ENCODE data around the gene AHSP.
"Not testable (repeated sequence)": the region's sequence is repeated elsewhere in the genome, so short reads cannot be mapped to it uniquely, and the experiment has no call there.

The AHSP gene

DNA sequence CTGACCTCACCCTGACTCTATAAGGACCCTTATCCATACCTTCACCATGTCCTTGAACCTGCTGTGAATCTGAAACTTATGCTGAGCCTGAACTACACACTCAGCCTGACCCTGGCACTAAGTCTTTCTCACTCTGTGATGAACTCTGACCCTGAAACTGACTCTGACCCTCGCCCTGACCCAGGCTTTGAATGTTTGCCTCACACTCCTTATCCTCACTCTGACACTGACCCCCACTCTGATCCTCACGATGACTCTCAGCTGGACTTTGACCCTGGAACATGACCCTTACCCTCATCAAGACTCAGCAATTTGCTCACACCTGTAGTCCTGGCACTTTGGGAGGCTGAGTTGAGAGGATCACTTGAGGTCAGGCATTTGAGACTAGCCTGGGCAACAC, 4.4 kb downstream of the AHSP start:
- no peak for DNase-seq

DNA sequence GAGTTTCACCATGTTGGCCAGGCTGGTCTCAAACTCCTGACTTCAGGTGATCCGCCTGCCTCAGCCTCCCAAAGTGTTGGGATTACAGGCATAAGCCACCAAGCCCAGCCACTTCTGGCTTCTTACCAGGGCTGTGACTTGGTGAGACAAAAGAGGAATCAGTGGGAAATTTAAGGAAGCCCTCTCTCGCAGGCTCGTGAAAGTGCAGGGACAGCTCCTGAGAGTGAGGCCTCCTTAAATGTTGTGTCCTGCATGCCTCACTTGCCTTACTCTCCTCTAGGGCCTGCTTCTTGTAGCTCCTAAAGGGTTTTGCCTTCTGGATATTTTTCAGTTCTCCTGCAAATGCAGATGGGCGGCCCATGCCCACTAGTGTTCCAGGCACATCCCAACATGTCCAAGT, 5.2 kb downstream of the AHSP start:
- DNase-seq = no peak

GRCh38 chr16:31535737-31536136, 8.0 kb downstream of the AHSP start:
- DNase-seq = no peak

DNA sequence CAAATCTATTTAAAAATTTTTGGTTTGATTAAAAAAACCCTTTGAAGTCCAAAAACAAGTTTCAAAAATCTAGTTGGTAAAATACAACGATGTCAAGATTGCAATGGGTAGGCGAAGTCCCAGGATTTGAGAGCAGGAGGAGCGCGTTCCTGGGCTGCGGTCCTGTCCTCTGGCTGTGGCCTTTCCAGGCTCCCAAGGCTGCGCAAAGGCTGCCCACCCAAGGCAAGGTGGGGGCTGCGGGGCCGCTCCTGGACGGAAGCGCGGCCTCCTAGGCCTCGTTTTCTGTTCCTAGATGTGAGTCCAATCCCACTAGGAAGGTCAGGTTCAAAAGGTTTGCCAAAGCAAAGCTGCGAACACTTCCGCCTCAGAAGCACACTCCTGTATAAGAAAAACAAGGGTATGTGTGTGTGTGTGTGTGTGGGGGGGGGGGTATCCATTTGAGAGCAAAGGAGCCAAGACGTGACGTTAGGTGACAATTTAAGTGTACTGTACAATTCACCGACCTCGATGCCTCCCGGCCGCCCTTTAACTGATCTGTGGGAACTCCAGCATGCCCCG, 9.2 kb downstream of the AHSP start:
- DNase-seq = no peak

DNA sequence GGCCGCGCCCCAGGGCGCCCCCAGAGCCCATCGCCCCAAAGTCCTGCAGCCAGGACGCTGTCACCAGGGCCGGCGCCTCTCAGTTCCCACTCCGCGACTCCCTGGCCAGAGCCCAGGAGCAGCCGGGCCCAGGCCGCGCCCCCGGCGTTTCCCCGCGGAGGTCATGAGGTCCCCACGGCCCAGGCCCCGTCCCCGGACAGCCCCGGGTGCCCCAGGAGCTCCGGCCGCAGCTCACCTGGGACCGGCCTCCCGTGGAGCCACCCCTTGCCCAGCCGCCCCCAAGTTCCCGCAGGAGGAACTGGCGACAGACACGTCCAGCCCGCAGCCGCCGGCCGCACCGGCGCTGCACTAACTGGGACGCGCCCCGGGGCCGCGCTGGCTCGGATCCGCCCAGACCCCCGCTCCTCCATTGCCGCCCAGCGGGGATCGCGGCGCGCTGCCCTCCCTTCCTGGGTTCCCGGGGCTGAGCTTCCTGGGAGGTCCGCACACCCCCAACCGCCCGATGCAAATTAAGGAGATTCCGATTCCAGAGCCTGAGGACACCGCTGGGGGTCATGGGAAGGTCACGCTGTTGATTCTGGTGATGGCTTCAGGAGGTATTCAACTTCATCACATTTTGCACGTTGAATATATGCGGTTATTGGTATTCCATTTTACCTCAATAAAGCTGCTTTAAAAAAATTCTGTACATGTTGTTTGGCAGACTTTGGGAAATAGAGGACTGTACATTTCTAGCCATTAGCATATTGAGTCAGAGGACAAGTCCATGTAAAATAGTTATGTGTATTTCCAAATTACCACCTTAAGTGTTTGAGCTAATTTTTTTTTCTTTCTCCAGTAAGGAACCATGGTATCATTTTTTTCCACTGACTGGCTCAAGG, 9.9 kb downstream of the AHSP start:
- no peak for DNase-seq

DNA sequence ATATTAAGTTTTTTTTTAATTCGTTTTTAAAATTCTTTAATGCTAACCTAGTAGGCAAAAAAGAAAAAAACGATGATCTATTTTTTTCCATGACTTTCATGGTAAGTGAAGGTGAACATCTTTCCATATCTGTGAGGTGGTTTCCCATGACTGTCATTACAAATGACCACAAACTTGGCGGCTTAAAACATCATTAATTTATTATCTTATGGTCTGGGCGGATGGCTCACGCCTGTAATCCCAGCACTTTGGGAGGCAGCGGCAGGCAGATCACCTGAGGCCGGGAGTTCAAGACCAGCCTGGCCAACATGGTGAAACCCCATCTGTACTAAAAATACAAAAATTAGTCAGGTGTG, 10.5 kb downstream of the AHSP start:
- DNase-seq = not testable (repeated sequence)

DNA sequence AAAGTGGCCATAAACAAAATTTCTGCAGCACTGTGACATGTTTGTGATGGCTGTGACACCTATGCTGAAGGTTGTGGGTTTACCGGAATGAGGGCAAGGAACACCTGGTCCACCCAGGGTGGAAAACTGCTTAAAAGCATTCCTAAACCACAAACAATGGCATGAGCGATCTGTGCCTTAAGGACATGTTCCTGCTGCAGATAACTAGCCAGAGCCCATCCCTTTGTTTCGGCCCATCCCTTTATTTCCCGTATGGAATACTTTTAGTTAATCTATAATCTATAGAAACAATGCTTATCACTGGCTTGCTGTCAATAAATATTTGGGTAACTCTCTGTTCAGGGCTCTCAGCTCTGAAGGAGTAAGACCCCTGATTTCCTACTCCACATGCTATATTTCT, 12.1 kb downstream of the AHSP start:
- not testable (repeated sequence) for DNase-seq

DNA sequence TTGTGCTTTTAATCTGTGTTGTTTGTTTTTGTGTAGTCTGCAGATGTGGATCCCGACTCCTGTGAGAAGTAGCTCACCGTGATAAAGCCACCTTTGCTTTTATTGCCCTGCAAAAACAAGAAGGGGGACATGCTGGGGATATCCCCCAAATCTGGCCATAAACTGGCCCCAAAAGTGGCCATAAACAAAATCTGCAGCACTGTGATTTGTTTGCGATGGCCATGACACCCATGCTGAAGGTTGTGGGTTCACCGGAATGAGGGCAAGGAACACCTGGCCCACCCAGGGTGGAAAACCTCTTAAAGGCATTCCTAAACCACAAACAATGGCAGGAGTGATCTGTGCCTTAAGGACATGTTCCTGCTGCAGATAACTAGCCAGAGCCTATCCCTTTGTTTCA, 15.1 kb downstream of the AHSP start:
- DNase-seq = no peak

DNA sequence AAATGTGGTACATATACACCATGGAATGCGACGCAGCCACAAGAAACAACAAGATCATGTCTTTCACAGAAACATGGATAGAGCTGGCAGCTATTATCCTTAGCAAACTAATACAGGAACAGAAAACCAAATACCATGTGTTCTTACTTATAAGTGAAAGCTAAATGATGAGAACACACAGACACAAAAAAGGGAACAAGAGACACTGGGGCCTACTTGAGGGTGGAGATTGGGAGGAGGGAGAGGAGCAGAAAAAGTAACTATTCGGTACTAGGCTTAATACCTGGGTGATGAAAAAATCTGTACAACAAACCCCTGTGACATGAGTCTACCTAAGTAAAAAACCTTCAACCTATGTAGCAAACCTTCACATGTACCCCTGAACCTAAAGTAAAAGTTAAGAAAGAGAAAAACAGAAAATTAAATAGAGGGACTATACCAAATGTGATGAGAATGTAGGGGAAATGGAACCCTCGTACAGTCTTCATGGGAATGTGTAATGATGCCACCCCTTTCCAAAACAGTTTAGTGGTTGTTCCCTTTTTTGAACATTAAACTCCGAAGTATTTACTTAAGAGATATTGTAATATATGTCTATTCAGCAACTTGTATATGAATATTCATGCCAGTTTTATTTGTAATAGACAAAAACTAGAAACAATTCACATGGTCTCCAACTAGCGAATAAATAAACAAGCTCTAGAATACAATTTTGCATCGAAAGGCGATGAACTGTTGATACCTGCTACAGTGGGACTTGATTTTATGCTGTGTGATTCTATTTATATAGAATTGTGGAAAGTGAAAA, 33.9 kb downstream of the AHSP start:
- no peak for DNase-seq

DNA sequence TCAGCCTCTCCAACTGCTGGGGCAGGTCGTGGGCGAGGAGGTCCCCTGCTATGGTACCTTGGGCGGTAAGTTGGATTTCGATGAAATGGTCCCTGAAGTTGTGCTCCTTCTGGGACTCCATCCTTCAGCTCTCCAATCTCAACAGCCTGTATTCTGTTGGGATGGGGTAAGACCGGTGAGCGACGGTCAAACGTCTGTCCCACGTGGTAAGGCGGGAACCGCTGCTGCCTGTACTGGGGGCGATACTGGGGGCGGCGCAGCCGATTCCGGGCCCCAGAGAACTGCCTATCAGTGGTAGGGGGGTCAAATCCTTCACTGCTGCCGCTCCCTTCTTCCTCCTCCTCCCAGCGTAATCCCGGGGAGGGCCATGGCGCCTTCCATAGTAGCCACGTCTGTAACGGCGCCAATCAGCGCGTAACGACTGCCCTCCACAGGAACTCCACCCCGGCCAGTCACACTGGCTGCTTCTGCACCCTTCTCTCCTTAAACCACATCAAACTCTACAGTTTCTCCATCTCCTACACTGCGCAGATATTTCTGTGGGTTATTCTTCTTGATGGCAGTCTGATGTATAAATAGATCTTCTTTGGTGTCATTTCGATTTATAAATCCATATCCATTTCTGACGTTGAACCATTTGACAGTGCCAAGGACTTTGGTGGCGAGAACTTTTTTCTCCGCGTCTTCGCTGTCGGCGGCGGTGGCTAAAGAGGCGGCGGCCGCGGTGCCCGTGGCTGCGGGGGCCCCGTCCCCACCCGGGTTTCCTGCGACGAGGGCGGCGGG, 41.1 kb downstream of the AHSP start:
- no peak for DNase-seq

- no peak for DNase-seq
Measured at GRCh38 chr16:31569360-31569717, 41.6 kb downstream of the AHSP start.

DNA sequence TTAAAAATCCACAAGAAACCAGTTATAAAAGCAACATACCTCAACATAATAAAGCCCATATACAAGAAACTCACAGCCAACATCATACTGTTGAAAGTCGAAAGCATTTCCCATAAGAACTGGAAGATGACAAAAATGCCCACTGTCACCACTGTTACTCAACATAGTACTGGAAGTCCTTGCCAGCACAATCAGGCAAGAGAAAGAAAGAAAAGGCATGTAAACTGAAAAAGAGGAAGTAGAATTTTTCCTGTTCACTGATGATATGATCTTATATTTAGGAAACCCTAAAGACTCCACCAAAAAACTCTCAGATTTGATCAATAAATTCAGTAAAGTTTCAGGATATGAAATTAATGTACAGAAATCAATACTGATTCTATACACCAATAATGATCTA, 45.1 kb downstream of the AHSP start:
- no peak for DNase-seq

DNA sequence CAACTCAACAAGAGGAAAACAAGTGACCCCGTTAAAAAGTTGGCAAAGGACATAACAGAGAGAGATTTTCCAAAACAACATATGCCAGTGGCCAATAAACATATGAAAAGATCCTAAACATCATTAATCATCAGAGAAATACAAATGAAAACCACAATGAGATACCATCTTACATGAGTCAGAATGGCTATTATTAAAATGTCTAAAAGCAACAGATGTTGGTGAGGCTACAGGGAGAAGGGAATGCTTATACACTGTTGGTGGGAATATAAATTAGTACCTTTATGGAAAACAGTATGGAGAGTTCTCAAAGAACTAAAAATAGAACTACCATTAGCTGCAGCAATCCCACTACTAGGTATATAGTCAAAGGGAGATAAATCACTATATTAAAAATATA, 46.5 kb downstream of the AHSP start:
- not testable (repeated sequence) for DNase-seq

GRCh38 chr16:31577411-31577810, 49.7 kb downstream of the AHSP start:
- no peak for DNase-seq
